Fibroblast of skin of scalp (primary cell): ENCODE results near the gene BTD.
"Not testable (repeated sequence)": the region's sequence is repeated elsewhere in the genome, so short reads cannot be mapped to it uniquely, and the experiment has no call there.

ENCODE experiments used
- DNase-seq: peaks from one replicate; pipeline ENCODE4 v3.0.0-alpha.2; 2013

Gene BTD

DNA sequence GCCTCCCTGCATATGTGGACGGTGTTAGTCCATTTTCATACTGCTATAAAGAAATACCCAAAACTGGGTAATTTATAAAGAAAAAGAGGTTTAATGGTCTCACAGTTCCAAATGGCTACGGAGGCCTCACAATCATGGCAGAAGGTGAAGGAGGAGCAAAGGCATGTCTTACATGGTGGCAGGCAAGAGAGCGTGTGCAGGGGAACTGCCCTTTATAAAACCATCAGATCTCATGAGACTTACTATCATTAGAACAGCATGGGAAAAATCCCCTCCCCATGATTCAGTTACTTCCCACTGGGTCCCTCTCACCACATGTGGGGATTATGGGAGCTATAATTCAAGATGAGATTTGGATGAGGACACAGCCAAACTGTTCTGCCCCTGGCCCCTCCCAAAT lies 1.3 kb downstream of the BTD start:
- DNase-seq: not testable (repeated sequence)

DNA sequence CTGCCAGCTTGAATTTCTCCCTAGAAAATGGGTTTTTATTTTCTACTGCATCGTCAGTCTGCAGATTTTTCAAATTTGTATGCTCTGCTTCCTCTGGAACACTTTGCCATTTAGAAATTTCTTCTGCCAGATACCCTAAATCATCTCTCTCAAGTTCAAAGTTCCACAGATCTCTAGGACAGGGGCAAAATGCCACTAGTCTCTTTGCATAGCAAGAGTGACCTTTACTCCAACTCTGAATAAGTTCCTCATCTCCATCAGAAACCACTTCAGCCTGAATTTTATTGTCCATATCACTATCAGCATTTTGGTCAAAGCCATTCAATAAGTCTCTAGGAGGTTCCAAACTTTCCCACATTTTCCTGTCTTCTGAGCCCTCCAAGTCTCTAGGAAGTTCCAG lies 3.0 kb downstream of the BTD start:
- not testable (repeated sequence) for DNase-seq

DNA sequence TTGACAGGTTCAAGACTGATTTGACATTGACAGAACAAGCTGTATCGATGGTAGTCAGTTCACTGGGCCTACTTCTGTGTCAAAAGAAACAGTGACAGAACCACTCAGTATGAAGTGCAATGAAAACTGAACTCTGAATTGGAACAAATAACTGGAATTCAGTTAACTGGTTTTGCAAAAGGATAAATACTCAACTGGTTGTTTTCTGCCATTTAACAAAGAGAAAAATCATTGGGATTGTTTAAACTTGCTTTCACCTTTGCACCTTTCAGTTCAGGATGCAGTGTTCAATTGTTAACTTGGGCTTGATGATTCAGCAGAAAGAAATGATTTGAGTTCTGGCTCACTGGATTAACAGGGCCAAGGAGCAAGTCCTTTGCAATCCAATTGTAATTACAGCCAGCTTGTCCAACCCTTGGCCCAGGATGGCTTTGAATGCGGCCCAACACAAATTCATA lies 4.9 kb downstream of the BTD start:
- DNase-seq: no peak

DNA sequence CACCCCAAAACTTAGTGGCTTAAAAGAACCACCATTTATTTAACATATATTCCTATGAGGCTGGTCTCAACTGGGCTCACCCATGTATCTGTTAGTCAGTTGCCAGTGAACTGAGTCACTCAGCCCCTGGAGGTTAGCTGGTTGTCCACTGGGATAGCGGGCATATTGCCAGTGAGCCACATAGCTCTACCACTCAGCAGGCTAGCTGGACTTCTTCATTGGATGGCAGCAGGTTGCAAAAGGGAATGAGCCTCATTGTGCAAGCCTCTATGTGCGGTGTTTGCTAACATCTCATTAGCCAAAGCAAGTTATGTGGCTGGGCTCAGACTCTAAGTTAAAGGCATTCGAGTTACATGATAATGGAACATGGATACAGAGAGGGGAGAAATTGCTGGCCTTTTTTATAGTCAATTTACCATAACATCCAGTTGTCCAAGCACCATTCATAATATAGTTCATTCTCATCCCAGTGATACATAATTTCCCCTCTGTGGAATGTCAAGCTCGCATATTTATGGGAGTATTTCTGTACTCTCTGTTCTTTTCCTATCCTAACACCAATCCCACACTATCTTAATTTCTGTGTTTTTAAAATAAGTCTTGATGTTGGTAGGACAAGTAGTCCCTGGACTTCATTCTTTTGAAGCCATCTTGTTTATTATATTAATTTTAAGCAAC lies 8.7 kb downstream of the BTD start:
- DNase-seq: peak; percentile 64

DNA sequence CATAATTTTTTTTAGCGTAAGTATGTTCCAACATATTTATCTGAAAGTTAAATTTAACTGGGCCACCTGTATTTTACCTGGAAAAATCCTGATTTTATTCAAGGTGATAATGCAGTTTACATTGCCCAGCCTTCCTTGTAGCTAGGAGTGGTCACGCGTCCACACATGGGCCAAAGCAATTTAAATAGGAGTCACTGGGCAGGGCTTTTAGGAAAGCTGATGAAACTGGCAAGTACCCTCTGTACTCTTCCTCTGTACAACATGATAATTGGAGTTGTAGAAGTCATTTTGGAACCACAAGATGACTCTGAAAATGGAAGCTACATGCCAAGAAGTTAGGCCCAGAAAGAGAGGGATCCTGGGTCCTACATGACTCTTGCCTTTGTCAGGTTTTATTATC lies 9.5 kb downstream of the BTD start:
- no peak for DNase-seq

DNA sequence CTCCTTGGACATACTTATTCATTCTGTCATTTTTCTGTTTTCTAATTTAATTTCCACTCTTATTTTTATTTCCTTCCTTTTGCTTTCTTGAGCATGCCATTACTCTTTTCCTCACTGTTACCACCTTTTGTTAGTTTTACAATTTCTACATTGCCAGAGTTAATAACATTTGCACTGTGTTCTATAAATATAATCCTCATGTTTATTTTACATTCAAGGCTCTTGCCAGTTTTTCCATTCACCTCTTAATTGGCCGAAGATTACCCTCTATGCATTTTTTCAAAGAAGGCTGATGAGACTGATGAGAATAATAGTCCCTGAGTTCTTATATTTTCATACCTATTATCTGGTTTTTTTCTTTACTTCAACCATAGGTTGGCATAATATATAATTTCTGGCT lies 10.5 kb downstream of the BTD start:
- no peak for DNase-seq

DNA sequence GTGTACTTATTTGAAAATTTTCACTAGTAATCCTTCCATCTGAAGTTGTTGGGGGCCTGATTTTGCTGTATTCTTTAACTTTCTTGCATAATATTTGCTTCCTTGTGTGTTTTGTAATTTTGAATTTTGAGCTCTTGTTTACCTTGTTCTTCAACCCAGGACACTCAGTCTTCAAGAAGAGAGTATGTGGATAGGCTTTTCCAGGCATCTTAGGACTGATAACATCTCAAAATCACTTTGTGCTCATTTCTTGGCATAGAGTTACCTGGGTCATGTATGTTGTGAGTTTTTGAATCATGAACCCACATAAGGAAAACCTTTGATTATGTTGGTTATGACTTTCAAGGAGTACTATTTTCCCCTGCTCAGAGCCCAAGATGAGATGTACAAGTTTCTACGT lies 13.4 kb downstream of the BTD start:
- DNase-seq: no peak

DNA sequence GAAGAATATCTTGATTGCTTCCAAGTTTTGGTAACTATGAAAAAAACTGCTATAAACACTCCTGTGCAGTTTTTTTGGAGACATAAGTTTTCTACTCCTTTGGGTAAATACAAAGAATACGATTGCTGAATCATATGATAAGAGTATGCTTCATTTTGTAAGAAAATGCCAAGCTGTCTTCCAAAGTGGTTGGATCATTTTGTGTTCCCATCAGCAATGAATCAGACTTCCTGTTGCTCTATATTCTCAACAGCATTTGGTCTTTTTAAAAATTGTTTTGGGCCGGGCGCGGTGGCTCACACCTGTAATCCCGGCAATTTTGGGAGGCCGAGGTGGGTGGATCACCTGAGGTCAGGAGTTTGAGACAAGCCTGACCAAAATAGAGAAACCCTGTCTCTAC lies 14.5 kb downstream of the BTD start:
- DNase-seq: no peak

DNA sequence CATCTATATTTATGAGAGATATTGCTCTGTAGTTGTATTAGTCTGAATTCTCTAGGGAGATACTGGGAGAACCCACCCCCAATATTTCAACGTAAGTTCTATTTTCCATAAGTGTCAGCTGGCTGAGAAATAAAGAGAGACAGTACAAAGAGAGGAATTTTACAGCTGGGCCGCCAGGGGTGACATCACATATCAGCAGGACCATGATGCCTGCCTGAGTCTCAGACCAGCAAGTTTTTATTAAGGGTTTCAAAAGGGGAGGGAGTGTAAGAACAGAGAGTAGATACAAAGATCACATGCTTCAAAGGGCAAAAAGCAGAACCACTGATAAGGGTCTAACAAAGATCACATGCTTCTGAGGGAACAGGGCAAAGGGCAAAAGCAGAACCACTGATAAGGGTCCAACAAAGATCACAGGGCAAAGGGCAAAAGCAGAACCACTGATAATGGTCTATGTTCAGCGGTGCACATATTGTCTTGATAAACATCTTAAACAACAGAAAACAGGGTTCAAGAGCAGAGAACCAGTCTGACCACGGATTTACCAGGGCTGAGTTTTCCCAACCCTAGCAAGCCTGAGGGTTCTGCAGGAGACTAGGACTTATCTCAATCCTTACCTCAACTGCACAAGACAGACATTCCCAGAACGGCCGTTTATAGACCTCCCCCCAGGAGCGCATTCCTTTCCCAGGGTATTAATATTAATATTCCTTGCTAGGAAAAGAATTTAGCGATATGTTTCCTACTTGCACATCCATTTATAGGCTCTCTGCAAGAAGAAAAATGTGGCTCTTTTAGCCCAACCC lies 18.3 kb downstream of the BTD start:
- DNase-seq: not testable (repeated sequence)

DNA sequence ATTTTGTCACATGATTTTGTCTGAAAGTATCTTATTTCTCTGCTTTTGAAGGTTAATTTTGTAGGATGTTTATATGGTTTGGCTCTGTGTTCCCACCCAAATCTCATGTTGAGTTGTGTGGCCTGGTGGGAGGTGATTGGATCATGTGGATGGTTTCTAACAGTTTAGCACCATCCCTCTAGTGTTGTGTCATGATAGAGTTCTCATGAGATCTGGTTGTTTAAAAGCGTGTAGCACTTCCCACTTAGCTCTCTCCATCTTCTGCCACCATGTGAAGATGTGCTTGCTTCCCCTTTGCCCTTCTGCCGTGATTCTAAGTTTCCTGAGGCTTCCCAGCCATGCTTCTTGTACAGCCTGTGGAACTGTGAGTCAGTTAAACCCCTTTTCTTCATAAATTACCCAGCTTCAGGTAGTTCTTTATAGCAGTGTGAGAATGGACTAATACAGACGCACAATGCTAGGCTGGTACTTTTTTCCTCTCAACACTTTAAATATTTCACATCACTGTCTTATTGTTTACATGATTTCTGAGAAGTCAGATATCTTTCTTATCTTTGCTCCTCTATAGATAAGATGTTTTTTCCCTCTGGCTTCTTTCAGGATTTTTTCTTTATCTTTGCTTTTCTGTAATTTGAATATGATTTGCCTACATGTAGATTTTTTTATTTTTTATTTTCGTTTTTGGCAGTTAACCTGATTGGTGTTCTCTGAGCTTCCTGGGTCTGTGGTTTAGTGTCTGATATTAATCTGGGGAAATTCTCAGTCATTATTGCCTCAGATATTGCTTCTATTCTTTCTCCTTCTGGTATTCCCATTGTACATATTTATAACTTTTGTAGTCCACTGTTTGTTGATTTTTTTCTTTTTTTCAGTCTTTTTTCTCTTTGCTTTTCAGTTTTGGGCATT lies 22.2 kb downstream of the BTD start:
- no peak for DNase-seq

DNA sequence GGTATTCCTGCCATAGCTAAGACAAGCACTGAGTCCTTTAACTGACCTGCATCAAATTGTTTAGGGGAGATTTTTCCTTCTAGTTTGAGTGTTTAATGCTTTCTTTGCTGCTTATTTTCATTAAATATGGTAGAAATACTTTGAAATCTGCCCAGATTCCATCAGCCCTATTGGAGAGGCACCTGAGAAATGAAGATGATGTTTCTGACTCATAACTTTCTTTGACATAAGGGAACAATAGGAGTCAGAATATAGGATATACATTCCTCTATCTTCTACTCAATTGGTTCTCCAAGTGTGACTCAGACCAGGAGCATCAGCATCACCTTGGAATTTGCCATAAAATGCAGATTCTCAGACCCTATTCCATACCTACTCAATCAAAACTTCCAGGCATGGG lies 27.4 kb downstream of the BTD start:
- no peak for DNase-seq

DNA sequence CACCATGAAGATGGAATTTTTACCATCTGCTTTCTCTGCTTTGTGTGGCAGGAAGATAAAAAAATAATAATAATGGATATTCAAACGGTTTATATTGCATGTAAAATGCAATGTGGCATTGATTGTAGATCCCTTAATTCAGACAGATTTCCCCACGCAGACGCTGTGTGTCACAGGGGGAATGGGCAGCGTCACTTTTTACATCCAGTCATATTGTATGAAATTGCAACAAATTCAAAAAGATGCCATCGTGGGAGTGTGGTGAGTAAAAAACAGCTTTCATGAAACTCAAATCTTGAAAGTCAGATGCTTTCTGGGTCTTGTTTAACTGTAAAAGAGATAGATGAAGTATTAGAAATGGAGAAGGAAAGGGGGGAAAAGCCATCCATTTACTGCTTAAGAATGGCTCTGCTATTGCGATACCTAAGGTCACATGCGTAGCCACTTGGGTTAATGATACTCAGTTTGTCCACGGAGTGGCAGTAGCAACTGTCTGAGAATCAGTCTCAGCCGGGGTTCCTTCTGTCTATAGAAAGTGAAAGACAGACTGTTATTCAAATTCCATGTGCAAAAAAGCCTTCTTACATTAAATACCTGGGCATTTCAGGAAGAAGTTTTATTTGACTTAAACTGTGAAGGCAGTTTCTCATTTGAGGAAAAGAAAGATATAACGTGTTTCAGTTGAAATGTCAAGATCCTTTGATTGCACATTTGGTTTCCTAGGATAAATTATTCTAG lies 28.5 kb downstream of the BTD start:
- DNase-seq: peak; percentile 88

DNA sequence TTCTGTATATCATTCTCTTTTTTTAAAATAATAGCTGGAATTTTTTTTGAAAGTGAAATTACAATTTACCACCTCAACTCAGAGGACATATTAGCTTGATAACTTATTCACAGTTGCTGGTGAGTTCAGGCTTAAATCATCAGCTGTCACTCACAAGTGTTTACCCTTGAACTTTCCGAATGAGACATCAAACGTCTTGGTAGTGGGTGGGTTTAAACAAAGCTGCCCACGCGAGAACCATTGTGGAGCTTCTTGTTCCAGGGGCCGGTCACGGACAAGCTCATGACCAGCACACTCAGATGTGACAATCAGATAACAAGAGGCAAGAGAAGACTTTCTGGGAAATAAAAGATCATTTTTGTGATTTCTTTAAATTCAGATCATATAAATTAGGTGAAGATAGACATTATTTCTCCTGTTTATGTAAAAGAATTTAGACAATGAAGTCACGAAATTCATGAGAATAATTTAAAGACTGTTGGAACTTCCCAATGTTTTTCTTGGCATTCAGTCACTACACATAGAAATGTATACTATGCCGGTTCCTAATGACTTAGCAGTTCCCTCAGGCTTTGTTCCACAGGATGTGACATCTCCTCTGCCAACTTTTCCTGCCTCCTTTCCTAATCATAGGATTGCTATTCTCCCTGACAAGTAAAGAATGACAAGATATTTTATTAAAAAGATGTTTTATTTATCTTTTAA lies 29.3 kb downstream of the BTD start:
- peak; percentile 95 for DNase-seq

DNA sequence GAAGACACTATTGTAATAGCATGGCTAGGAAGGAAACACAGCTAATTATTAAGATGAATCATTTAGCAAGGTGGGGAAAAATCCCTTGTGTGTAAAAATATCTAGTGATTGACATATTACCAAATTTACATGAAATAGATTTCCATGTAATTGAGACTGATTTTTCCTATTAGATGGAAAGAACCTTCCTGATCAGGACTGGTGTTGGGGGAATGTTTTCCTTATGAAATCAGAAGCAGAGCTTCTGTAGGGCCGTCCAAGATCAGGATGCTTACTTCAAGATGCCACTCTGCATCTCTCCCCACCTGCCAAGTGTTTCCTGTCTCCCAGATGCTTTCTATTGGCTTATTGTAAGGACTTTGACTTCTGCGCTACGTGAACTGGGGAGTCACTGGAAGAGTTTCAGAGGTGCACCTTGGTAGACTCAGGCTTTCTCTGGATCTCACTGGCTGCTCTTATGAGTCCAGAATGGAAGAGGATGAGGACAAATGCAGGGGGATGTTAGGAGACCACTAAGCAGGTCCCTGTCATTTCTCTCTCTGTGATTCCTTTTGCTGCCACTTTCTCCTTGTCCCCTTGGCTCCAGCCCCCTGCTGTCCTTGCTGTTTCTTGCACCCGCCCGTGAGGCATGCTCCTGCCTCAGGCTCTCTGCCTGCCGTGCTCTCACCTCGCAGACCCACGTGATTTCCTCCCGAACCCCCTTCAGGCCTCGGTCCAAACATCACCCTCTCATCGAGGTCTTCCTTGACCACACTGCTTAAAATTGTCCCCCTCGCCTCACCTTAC lies 30.1 kb downstream of the BTD start:
- DNase-seq: no peak

DNA sequence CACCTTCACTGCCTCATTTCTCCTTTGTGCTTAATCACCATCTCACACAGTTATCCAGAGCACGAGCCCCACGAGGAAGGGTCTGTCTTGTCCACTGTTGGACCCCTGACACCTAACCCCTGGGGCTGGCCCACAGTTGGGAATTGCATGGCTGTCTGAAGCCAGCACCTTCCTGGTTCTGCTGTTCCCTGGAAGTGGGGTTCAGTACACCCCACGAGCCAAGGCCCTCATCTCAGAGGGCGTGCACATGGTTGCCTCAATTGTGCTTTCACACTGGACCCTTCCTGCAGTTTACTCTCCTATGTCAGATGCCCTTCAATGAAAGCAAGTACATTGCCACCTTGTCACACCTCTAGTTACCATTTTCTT lies 30.7 kb downstream of the BTD start:
- DNase-seq: no peak

DNA sequence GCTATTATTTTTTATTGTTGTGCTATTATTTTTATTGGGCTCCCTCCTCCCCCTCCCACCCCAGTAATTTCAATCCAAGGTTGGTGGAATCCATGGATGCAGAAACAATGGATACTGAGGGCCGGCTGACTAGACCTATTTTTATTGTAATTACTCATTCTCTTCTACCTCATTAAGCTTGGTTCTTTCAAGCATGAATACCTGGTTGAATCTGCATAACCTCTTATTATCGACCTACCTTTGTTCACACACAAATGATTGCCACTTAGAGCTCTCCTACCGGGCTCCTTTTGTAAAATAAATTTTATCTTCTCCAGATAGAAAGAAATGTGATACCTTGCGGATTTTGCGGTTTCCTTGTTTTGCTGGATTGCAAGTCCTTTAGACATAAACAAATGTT lies 31.6 kb downstream of the BTD start:
- no peak for DNase-seq

DNA sequence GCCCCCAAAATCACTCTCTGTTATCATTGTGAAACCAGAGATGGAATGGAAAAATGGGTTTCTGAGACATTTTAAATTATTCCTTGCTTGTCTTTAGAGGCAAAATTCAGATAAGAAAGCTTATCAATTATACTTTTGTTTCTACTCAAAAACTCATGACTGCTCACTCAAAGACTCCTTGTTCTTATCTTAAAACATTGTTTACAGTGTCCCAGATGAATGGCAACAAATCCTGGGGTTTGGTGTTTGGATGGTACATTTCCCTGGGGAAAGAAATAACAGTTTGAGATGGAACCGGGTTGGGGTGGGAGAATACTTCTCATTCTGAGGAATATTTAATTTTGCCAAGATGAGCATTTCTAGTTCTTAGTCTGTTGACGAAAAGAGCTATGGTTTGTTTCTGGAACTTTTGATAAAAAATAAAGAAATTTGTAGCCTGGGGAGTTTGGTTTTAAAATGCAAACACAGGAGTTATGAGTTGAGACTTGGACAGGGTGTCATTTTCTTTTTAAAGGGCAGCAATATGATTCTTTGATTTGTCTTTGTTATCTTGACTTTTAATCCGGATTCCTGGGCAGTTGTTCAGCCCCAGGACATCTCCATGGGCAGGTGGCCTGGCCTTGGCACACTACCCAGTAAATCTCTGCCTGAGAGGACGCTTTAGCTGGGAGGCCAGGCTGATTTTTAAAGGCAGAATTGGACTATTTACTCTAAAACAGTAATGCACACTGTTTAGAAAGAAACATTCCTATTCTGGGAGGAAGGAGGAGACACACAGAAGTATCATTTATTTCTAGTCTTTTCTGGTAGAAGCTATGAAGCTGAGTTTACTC lies 32.4 kb downstream of the BTD start:
- no peak for DNase-seq

DNA sequence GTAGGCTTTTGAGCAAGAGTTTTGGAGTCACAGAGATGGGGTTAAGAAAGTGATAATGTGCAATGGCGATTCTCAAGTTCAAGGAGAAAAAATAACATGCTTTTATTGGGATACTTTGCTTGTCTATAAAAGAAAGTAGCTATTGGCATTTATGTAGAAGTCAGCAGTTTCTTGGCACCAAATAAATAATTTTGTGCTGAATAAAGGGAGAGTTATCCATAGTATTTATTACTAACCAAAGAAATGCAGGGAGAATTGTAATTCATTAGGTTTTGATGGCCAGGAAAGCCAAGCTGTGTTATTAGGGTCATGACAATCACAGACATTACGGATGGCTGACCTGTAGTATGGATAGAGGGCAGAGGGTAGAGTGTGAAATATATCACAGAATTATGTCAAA lies 33.1 kb downstream of the BTD start:
- no peak for DNase-seq

DNA sequence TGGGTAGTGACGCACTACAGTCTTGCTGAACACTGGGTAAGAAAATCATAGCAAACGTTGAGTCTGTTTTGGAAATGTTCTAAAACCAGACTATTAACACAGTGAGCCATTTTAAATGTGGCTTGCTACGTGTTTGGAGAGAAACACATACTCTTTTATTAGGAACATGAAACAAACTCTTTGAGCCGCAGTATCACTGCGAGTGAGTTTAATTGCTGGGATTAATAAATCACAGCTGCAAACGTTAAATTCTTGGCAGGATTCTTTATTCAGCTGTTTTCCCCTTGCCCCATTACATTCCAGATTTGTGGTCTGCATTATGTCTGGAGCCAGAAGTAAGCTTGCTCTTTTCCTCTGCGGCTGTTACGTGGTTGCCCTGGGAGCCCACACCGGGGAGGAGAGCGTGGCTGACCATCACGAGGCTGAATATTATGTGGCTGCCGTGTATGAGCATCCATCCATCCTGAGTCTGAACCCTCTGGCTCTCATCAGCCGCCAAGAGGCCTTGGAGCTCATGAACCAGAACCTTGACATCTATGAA lies 33.6 kb downstream of the BTD start:
- DNase-seq: peak; percentile 86
